ENCODE measurements around the gene PSMB10.

PSMB10 gene

DNA sequence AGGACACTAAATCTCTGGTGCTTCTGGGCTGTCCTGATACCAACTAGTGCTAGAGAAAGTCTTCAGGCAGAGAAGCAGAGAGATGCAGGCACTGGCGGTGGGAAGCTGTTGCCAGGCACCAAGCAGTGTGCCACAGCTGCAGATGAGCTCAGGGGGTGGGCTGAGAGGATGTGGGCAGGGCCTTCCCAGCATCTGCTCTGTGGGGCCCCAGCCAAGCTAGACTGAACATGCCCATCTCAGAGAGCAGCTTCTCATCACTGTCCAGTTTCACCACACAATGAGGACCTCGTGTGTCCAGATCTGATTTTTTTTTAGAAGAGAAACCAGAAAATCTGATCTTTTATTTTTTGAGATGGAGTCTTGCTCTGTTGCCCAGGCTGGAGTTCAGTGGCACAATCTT lies 26.5 kb downstream of the PSMB10 start:
- H3K27me3 ChIP-seq (ENCODE audit: control insufficient read depth, insufficient read depth, low read length), result no peaks in the 10 kb centered on the region
- no peak overlapping the region for H3K9ac ChIP-seq (ENCODE audit: low read length)
- no peak overlapping the region for H3K4me3 ChIP-seq (ENCODE audit: low read length)
- peaks cover 6% of the 10 kb centered on the region for H3K36me3 ChIP-seq (ENCODE audit: control insufficient read depth, insufficient read depth, low read length)
- H3K9me3 ChIP-seq (ENCODE audit: control insufficient read depth, low read length), result no peaks in the 10 kb centered on the region
- no peaks in the 10 kb centered on the region for H3K4me1 ChIP-seq (ENCODE audit: control insufficient read depth, insufficient read depth, low read length)

DNA sequence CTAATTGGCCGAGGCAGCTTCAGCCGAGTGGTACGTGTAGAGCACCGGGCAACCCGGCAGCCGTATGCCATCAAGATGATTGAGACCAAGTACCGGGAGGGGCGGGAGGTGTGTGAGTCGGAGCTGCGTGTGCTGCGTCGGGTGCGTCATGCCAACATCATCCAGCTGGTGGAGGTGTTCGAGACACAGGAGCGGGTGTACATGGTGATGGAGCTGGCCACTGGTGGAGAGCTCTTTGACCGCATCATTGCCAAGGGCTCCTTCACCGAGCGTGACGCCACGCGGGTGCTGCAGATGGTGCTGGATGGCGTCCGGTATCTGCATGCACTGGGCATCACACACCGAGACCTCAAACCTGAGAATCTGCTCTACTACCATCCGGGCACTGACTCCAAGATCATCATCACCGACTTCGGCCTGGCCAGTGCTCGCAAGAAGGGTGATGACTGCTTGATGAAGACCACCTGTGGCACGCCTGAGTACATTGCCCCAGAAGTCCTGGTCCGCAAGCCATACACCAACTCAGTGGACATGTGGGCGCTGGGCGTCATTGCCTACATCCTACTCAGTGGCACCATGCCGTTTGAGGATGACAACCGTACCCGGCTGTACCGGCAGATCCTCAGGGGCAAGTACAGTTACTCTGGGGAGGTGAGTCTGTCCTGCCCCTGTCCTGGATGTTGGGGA lies 27.5 kb downstream of the PSMB10 start:
- Histone ChIP-seq H3K4me3 (ENCODE audit: low read length) (no peak overlapping the region), H3K27me3 (ENCODE audit: control insufficient read depth, insufficient read depth, low read length) (no peaks in the 10 kb centered on the region), H3K9ac (ENCODE audit: low read length) (no peak overlapping the region), H3K36me3 (ENCODE audit: control insufficient read depth, insufficient read depth, low read length) (peaks cover 6% of the 10 kb centered on the region), H3K4me1 (ENCODE audit: control insufficient read depth, insufficient read depth, low read length) (no peaks in the 10 kb centered on the region), H3K9me3 (ENCODE audit: control insufficient read depth, low read length) (no peaks in the 10 kb centered on the region)

DNA sequence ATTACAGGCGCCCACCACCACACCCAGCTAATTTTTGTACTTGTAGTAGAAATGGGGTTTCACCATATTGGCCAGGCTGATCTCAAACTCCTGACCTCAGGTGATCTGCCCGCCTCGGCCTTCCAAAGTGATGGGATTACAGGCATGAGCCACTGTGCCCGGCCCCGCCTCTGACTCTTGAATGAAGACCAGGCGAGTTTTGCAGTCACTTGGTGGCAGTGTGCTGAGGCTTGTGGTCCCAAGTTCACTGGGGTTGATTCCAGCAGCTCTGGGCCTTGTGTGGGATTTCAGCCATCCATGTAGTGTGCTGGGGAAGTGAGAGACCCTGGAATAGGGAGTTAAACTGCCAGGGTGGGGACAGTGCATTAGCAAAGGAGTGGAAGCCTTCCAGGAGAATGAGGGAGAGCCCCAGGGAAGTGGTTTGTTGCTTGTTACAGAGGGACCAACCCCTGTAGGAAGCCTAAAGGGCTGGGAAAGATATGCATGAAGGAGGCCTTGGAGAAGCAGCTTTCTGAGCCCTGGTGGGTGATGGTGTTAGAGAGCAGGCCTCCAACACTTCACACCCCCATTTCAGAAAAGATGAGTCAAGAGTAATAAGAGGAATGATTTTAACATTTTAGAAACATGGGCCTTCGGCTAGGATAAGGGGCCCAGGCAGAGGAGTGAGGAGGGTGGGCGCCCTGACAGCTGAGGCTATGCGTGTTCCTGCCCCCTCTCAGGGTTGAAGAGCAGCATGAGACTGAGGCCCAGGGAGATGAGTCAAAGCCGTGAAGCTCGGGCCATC lies 29.1 kb downstream of the PSMB10 start:
- no peaks in the 10 kb centered on the region for H3K4me1 ChIP-seq (ENCODE audit: control insufficient read depth, insufficient read depth, low read length)
- H3K27me3 ChIP-seq (ENCODE audit: control insufficient read depth, insufficient read depth, low read length), result no peaks in the 10 kb centered on the region
- no peaks in the 10 kb centered on the region for H3K9me3 ChIP-seq (ENCODE audit: control insufficient read depth, low read length)
- peaks cover 6% of the 10 kb centered on the region for H3K36me3 ChIP-seq (ENCODE audit: control insufficient read depth, insufficient read depth, low read length)
- no peak overlapping the region for H3K9ac ChIP-seq (ENCODE audit: low read length)
- no peak overlapping the region for H3K4me3 ChIP-seq (ENCODE audit: low read length)

DNA sequence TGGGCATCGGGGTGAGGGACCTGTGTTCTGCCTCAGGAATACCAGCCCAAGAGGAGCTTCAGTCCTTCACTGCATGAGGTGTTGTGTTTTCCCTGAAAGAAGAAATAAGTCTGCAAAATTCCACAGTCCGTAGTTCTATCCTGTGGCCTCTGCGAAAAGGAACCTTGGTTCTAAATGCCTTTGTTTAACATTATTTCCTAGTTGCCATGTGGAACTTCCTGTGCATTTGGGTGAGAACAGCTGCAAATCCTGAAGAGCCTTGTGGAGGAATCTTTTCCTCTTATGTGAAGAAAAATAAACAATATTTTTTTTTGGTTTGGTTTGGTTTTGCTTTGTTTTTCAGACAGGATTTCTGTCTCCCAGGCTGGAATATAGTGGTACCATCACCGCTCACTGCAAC lies 33.8 kb downstream of the PSMB10 start:
- no peak overlapping the region for H3K4me3 ChIP-seq (ENCODE audit: low read length)
- H3K4me1 ChIP-seq (ENCODE audit: control insufficient read depth, insufficient read depth, low read length), result peaks cover 3% of the 10 kb centered on the region
- H3K9ac ChIP-seq (ENCODE audit: low read length), result no peak overlapping the region
- H3K9me3 ChIP-seq (ENCODE audit: control insufficient read depth, low read length), result no peaks in the 10 kb centered on the region
- no peaks in the 10 kb centered on the region for H3K36me3 ChIP-seq (ENCODE audit: control insufficient read depth, insufficient read depth, low read length)
- no peaks in the 10 kb centered on the region for H3K27me3 ChIP-seq (ENCODE audit: control insufficient read depth, insufficient read depth, low read length)

DNA sequence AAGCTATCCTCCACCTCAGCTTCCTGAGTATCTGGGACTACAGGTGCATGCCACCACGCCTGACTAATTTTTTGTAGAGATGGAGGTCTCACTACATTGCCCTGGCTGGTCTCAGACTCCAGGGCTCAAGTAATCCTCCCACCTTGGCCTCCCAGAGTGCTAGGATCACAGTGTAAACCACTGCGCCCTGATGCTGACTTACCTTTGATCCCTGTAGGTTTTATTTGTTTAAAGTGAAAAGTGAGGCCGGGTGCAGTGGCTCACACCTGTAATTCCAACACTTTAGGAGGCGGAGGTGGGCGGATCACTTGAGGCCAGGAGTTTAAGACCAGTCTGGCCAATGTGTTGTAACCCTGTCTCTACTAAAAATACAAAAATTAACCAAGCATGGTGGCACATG lies 34.9 kb downstream of the PSMB10 start:
- H3K9me3 ChIP-seq (ENCODE audit: control insufficient read depth, low read length), result no peaks in the 10 kb centered on the region
- no peaks in the 10 kb centered on the region for H3K27me3 ChIP-seq (ENCODE audit: control insufficient read depth, insufficient read depth, low read length)
- no peaks in the 10 kb centered on the region for H3K36me3 ChIP-seq (ENCODE audit: control insufficient read depth, insufficient read depth, low read length)
- H3K9ac ChIP-seq (ENCODE audit: low read length), result no peak overlapping the region
- no peak overlapping the region for H3K4me3 ChIP-seq (ENCODE audit: low read length)
- H3K4me1 ChIP-seq (ENCODE audit: control insufficient read depth, insufficient read depth, low read length), result peaks cover 8% of the 10 kb centered on the region

DNA sequence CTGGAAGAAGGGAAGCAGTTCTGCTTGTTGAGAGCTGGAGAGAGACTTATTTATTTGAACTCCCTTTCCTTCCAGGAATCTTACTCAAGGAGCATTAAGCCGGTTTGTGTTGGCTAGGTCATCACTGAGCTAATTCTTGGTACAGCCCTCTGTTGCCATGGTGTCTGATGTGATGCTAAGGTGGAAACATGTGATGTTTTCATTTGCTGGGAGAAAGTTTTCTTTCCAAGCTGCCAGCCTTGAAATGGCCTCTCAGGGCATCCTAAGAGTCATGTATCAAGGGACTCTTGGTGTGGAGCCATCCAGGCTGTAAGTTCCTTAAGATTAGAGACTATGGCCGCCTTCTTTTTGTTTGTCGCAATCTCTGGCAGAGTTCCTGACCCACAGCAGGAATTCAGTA lies 39.4 kb downstream of the PSMB10 start:
- Histone ChIP-seq H3K9ac (ENCODE audit: low read length) (no peak overlapping the region), H3K27me3 (ENCODE audit: control insufficient read depth, insufficient read depth, low read length) (no peaks in the 10 kb centered on the region), H3K9me3 (ENCODE audit: control insufficient read depth, low read length) (no peaks in the 10 kb centered on the region), H3K36me3 (ENCODE audit: control insufficient read depth, insufficient read depth, low read length) (no peaks in the 10 kb centered on the region), H3K4me1 (ENCODE audit: control insufficient read depth, insufficient read depth, low read length) (peaks cover 24% of the 10 kb centered on the region), H3K4me3 (ENCODE audit: low read length) (no peak overlapping the region)

DNA sequence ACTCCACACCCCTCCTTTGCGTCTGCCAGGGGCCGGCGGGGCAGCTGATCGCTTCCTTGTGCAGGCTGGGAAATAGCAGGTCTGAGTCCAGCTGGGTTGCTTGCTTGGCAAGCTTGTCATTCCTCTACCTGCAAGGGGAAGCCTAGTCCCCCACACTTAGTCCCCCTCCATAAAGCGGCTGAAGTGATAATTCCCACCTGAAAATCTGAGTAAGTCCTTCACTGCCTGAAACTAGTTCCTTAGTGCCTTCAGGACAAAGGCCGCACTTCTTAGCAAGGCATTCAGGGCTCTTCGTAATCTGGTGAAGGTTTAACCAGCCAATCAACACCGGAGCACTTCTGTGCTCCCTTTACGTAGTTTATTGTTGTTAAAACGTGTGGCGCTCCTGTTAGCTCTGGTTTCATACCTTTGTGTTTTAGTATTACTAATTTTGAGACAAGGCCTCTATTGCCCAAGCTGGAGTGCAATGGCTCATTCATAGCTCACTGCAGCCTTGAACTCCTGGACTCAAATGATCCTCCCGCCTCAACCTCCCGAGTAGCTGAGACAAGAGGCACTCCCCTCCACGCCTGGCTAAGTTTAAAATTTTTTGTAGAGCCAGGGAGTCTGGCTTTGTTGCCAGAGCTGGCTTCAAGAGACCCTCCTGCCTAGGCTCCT lies 42.8 kb downstream of the PSMB10 start:
- Histone ChIP-seq H3K36me3 (ENCODE audit: control insufficient read depth, insufficient read depth, low read length) (no peaks in the 10 kb centered on the region), H3K9ac (ENCODE audit: low read length) (peak overlapping the region; percentile 96), H3K4me3 (ENCODE audit: low read length) (peak overlapping the region; percentile 90), H3K27me3 (ENCODE audit: control insufficient read depth, insufficient read depth, low read length) (no peaks in the 10 kb centered on the region), H3K9me3 (ENCODE audit: control insufficient read depth, low read length) (no peaks in the 10 kb centered on the region), H3K4me1 (ENCODE audit: control insufficient read depth, insufficient read depth, low read length) (peaks cover 21% of the 10 kb centered on the region)

DNA sequence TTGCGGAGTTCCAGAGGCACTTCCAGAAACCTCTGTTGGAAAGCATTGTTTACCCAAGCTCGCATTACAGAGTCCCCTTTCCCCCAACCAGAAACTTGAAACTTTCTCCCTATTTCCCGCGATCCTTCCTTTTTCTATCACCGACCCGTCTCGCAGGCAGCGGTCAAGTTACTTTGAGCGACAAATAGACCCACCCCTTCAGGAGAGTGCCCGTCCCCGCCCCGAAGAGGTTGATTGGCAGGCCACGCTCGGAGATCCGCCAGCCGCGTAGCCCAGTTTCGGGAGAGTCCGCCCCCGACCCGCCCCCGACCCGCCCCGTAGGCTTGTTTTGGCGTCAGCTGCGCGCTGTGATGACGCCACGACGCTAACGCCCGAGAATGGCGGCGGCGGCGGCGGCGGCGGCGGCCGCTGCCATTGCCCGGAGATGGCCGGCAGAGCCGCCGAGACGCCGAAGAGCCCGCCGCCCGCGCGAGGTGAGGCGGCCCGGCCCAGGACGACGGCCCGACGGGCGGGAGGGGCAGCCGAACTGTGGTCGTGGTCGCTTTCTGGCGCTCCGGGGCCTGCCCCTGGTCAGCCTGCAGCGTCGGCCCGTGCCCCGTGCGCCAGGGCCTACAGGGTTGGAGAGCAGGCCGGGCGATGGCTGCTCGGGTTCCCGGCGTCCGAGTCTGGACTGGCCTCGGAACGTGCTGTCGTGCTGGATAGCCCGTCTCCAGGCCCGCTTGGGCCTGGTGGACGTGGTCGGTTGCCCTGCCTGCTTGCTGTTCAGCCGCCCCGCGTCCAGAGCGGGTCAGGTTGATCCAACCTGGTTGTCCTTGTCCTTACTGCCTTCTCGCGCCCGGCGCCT lies 43.5 kb downstream of the PSMB10 start, which contains the start of gene PSKH1:
PSKH1 (plus strand) TSS at position 356 of the 844 bp plus-strand sequence. CDS start 15,496 bp downstream, outside the sequence.
- Histone ChIP-seq H3K9me3 (ENCODE audit: control insufficient read depth, low read length) (no peaks in the 10 kb centered on the region), H3K36me3 (ENCODE audit: control insufficient read depth, insufficient read depth, low read length) (no peaks in the 10 kb centered on the region), H3K27me3 (ENCODE audit: control insufficient read depth, insufficient read depth, low read length) (no peaks in the 10 kb centered on the region), H3K9ac (ENCODE audit: low read length) (peak within 1 kb of the TSS; percentile 96), H3K4me1 (ENCODE audit: control insufficient read depth, insufficient read depth, low read length) (peaks cover 21% of the 10 kb centered on the region), H3K4me3 (ENCODE audit: low read length) (peak within 1 kb of the TSS; percentile 90)

DNA sequence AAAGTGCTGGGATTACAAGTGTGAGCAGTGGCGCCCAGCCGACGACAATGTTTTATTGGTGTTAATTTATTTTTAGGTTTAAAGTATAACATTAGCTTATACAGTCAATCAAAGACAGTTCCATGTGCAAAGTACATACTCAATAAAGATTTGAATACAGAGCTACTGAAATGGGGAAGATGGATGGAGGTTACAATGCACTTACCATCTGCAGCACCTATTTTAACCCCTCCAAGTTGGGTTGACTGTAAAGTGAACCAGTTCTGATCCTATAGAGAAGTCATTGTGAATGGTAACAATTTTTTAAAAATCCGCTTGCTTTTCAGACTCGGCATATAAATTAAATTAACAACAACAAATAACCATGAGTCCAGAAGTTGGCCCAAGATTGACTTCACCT lies 44.3 kb downstream of the PSMB10 start:
- Histone ChIP-seq H3K4me1 (ENCODE audit: control insufficient read depth, insufficient read depth, low read length) (peaks cover 21% of the 10 kb centered on the region), H3K36me3 (ENCODE audit: control insufficient read depth, insufficient read depth, low read length) (no peaks in the 10 kb centered on the region), H3K4me3 (ENCODE audit: low read length) (peak overlapping the region; percentile 33), H3K9ac (ENCODE audit: low read length) (peak overlapping the region; percentile 64), H3K27me3 (ENCODE audit: control insufficient read depth, insufficient read depth, low read length) (no peaks in the 10 kb centered on the region), H3K9me3 (ENCODE audit: control insufficient read depth, low read length) (no peaks in the 10 kb centered on the region)

DNA sequence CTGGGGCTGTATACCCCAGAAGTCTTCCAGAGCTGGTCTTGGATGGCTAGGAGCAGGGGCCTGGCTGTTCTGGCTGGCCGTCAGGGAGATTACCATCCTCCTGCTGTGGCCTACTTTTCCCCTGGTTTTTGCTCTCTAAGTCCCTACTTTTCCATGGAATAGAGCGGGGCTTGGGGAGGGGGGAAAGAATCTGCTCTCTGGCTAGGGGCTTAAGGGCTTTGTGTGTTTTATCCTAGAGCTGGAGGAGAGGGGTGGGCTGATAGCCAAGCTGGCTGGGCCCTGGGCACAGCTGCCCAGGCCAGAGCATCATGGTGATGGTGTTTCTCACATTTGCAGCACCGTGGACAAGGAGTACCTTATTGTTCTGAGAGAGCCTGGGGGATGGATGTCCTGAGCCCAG lies 48.3 kb downstream of the PSMB10 start:
- Histone ChIP-seq H3K36me3 (ENCODE audit: control insufficient read depth, insufficient read depth, low read length) (peaks cover 6% of the 10 kb centered on the region), H3K27me3 (ENCODE audit: control insufficient read depth, insufficient read depth, low read length) (no peaks in the 10 kb centered on the region), H3K9ac (ENCODE audit: low read length) (no peak overlapping the region), H3K9me3 (ENCODE audit: control insufficient read depth, low read length) (no peaks in the 10 kb centered on the region), H3K4me1 (ENCODE audit: control insufficient read depth, insufficient read depth, low read length) (peaks cover 4% of the 10 kb centered on the region), H3K4me3 (ENCODE audit: low read length) (no peak overlapping the region)

DNA sequence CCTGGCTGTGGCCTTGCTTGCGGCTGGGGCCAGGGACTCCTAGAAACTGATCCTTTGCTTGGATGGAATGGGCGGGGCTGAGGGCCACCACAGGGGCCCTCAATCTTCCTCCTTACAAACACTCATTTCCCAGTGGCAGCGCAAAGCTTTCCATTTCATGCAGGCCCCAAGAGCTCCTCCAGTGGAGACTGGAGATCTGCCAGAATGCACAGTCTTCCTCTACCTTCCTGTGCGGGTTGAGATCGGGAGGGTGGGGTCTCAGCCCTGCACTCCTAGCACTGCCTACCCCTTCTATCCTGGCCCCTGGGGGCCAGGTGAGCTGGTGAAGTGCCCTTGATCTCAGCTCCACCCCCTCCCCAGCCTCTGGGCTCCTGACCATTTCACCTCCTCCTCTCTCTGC lies 50.3 kb downstream of the PSMB10 start:
- no peaks in the 10 kb centered on the region for H3K9me3 ChIP-seq (ENCODE audit: control insufficient read depth, low read length)
- peaks cover 10% of the 10 kb centered on the region for H3K4me1 ChIP-seq (ENCODE audit: control insufficient read depth, insufficient read depth, low read length)
- no peak overlapping the region for H3K9ac ChIP-seq (ENCODE audit: low read length)
- no peaks in the 10 kb centered on the region for H3K27me3 ChIP-seq (ENCODE audit: control insufficient read depth, insufficient read depth, low read length)
- H3K4me3 ChIP-seq (ENCODE audit: low read length), result no peak overlapping the region
- peaks cover 21% of the 10 kb centered on the region for H3K36me3 ChIP-seq (ENCODE audit: control insufficient read depth, insufficient read depth, low read length)

All from mucosa of stomach (tissue), 1 donor.